ENCODE data around the gene CREB3L2. TPM values are rescaled to one million over a fixed set of nuclear protein-coding genes. Genes with fewer than 3 reads are reported as not detected.
"Not testable (repeated sequence)": the region's sequence is repeated elsewhere in the genome, so short reads cannot be mapped to it uniquely, and the experiment has no call there.

Gene CREB3L2
- total and polyA plus RNA-seq, 3 experiments from 2014 or later: 12.5 to 25.0 (median 23.9) TPM

- Histone ChIP-seq H3K4me3 (ENCODE audit: low read length) (no peak overlapping the region), H3K36me3 (ENCODE audit: insufficient read depth, low read length) (no peaks in the 10 kb centered on the region), H3K27ac (ENCODE audit: low read depth, low read length) (no peak overlapping the region), H3K9me3 (ENCODE audit: low read length) (no peaks in the 10 kb centered on the region), H3K27me3 (ENCODE audit: insufficient read depth, low read length, poor library complexity, severe bottlenecking) (no peaks in the 10 kb centered on the region), H3K4me1 (ENCODE audit: insufficient read depth, low read length) (peaks cover 35% of the 10 kb centered on the region)
- Mint-ChIP-seq H3K27me3 (peaks cover 0 to 1% of the 10 kb centered on the region in 2 donors), H3K4me1 (peaks cover 50 to 62% (median 58%) of the 10 kb centered on the region in 3 donors), H3K4me3 (no peak overlapping the region), H3K27ac (peak overlapping the region in 5 of 8 donors; percentile 53 to 84 (median 71)), H3K9me3 (no peaks in the 10 kb centered on the region), H3K36me3 (peaks cover 3 to 24% (median 8%) of the 10 kb centered on the region in 3 donors)
- no peak for DNase-seq
- ChIA-PET CTCF (interaction anchor here (2.4 kb wide), 1 partner anchor 28 kb away, joined by 6 read pairs; no protein-coding TSS in a partner anchor), POLR2A (no interaction called here)
Observed at GRCh38 chr7:137931823-137932222, 70.1 kb downstream of the CREB3L2 start.

GRCh38 chr7:137930581-137930980 is 71.3 kb downstream of the CREB3L2 start:
- H3K9me3 Mint-ChIP-seq: no peaks in the 10 kb centered on the region

GRCh38 chr7:137928626-137929025 is 73.3 kb downstream of the CREB3L2 start:
- DNase-seq: no peak
- Mint-ChIP-seq H3K9me3 (no peaks in the 10 kb centered on the region), H3K4me1 (peaks cover 32 to 44% (median 38%) of the 10 kb centered on the region in 3 donors), H3K27me3 (peaks cover 0 to 1% of the 10 kb centered on the region in 2 donors), H3K36me3 (peaks cover 15 to 51% (median 20%) of the 10 kb centered on the region in 3 donors), H3K27ac (no peak overlapping the region), H3K4me3 (no peak overlapping the region)
- Histone ChIP-seq H3K27me3 (ENCODE audit: insufficient read depth, low read length, poor library complexity, severe bottlenecking) (no peaks in the 10 kb centered on the region), H3K4me3 (ENCODE audit: low read length) (no peak overlapping the region), H3K27ac (ENCODE audit: low read depth, low read length) (no peak overlapping the region), H3K36me3 (ENCODE audit: insufficient read depth, low read length) (peaks cover 4% of the 10 kb centered on the region), H3K9me3 (ENCODE audit: low read length) (no peaks in the 10 kb centered on the region), H3K4me1 (ENCODE audit: insufficient read depth, low read length) (peaks cover 12% of the 10 kb centered on the region)
- CTCF ChIA-PET: interaction anchor here (1.2 kb wide), 2 partner anchors 27 to 74 kb away, joined by 3 to 8 read pairs; partner anchors contain the start of gene CREB3L2
- POLR2A ChIA-PET: no interaction called here

More at GRCh38 chr7:137930581-137930980, 71.3 kb downstream of the CREB3L2 start:
- Histone ChIP-seq H3K9me3 (ENCODE audit: low read length) (no peaks in the 10 kb centered on the region), H3K27me3 (ENCODE audit: insufficient read depth, low read length, poor library complexity, severe bottlenecking) (no peaks in the 10 kb centered on the region), H3K4me1 (ENCODE audit: insufficient read depth, low read length) (peaks cover 28% of the 10 kb centered on the region), H3K27ac (ENCODE audit: low read depth, low read length) (no peak overlapping the region), H3K36me3 (ENCODE audit: insufficient read depth, low read length) (peaks cover 4% of the 10 kb centered on the region), H3K4me3 (ENCODE audit: low read length) (no peak overlapping the region)
- ChIA-PET POLR2A (no interaction called here), CTCF (interaction anchor here (1.7 to 2.4 kb wide), 2 partner anchors 27 to 72 kb away, joined by 6 read pairs; partner anchors contain the start of gene CREB3L2)
- no peak for DNase-seq
- peaks cover 13 to 36% (median 14%) of the 10 kb centered on the region in 3 donors for H3K36me3 Mint-ChIP-seq
- H3K4me1 Mint-ChIP-seq: peaks cover 41 to 53% (median 48%) of the 10 kb centered on the region in 3 donors
- H3K27me3 Mint-ChIP-seq: peaks cover 0 to 1% of the 10 kb centered on the region in 2 donors
- H3K4me3 Mint-ChIP-seq: peak overlapping the region in 1 of 7 donors; percentile 36
- peak overlapping the region in 4 of 8 donors; percentile 10 to 63 (median 40) for H3K27ac Mint-ChIP-seq

DNA sequence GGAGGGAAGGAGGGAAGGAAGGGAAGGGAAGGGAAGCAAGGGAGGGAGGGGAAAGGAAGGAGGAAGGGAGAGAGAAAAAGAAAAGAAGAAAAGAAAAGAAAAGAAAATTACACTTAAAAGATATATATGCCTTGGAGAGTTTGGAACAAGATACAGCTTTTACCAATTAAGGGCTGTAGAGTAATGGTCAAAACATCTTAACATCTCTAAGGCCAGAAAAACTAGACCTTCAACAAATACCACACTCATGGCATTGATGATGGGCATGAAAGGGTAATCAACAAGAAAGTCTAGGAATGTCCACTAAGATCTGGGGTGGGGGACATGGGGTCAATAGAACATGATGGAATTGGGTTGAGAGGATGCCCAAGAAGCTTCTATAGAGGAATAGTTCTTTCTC is 74.5 kb downstream of the CREB3L2 start:
- no peaks in the 10 kb centered on the region for H3K27me3 ChIP-seq (ENCODE audit: insufficient read depth, low read length, poor library complexity, severe bottlenecking)
- Mint-ChIP-seq H3K27ac (no peak overlapping the region), H3K4me3 (no peak overlapping the region), H3K36me3 (peaks cover 15 to 58% (median 22%) of the 10 kb centered on the region in 3 donors), H3K27me3 (peaks cover 0 to 1% of the 10 kb centered on the region in 2 donors), H3K9me3 (no peaks in the 10 kb centered on the region), H3K4me1 (peaks cover 25 to 32% (median 32%) of the 10 kb centered on the region in 3 donors)
- no peak overlapping the region for H3K4me3 ChIP-seq (ENCODE audit: low read length)
- ChIA-PET CTCF (interaction anchor here (1.2 kb wide), 3 partner anchors 29 to 82 kb away, joined by 3 to 8 read pairs (median 3); partner anchors contain the start of gene CREB3L2), POLR2A (interaction anchor here (0.6 kb wide), 1 partner anchor 57 kb away, joined by 3 read pairs; no protein-coding TSS in a partner anchor)
- peaks cover under 1% of the 10 kb centered on the region for H3K4me1 ChIP-seq (ENCODE audit: insufficient read depth, low read length)
- peaks cover 4% of the 10 kb centered on the region for H3K36me3 ChIP-seq (ENCODE audit: insufficient read depth, low read length)
- no peak overlapping the region for H3K27ac ChIP-seq (ENCODE audit: low read depth, low read length)
- no peak for DNase-seq
- no peaks in the 10 kb centered on the region for H3K9me3 ChIP-seq (ENCODE audit: low read length)

DNA sequence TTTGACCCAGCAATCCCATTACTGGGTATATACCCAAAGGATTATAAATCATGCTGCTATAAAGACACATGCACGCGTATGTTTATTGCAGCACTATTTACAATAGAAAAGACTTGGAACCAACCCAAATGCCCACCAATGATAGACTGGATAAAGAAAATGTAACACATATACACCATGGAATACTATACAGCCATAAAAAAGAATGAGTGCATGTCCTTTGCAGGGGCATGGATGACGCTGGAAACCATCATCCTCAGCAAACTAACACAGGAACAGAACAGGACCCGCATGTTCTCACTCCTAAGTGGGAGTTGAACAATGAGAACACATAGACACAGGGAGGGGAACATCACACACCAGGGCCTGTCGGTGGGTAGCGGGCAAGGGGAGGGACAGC is 75.7 kb downstream of the CREB3L2 start:
- H3K27me3 Mint-ChIP-seq; H3K4me3 Mint-ChIP-seq; POLR2A ChIA-PET; CTCF ChIA-PET; H3K9me3 Mint-ChIP-seq; H3K9me3 ChIP-seq (ENCODE audit: low read length); H3K27me3 ChIP-seq (ENCODE audit: insufficient read depth, low read length, poor library complexity, severe bottlenecking); H3K27ac ChIP-seq (ENCODE audit: low read depth, low read length); H3K36me3 ChIP-seq (ENCODE audit: insufficient read depth, low read length); H3K4me3 ChIP-seq (ENCODE audit: low read length); H3K4me1 ChIP-seq (ENCODE audit: insufficient read depth, low read length); DNase-seq: not testable (repeated sequence)
- Mint-ChIP-seq H3K4me1 (peaks cover 28 to 35% (median 35%) of the 10 kb centered on the region in 3 donors), H3K27ac (peak overlapping the region in 3 of 8 donors; percentile 8 to 46 (median 38)), H3K36me3 (peaks cover 12 to 62% (median 24%) of the 10 kb centered on the region in 3 donors)

- H3K27me3 Mint-ChIP-seq: peaks cover 0 to 1% of the 10 kb centered on the region in 2 donors
- no peak for DNase-seq
- no peak overlapping the region for H3K4me3 ChIP-seq (ENCODE audit: low read length)
- H3K36me3 ChIP-seq (ENCODE audit: insufficient read depth, low read length): peaks cover 4% of the 10 kb centered on the region
- peak overlapping the region in 1 of 8 donors; percentile 89 for H3K27ac Mint-ChIP-seq
- CTCF ChIA-PET: no interaction called here
- peaks cover 33 to 38% (median 38%) of the 10 kb centered on the region in 3 donors for H3K4me1 Mint-ChIP-seq
- H3K27me3 ChIP-seq (ENCODE audit: insufficient read depth, low read length, poor library complexity, severe bottlenecking): no peaks in the 10 kb centered on the region
- no peak overlapping the region for H3K27ac ChIP-seq (ENCODE audit: low read depth, low read length)
- H3K9me3 ChIP-seq (ENCODE audit: low read length): no peaks in the 10 kb centered on the region
- H3K4me3 Mint-ChIP-seq: no peak overlapping the region
- H3K9me3 Mint-ChIP-seq: no peaks in the 10 kb centered on the region
- peaks cover 12 to 67% (median 25%) of the 10 kb centered on the region in 3 donors for H3K36me3 Mint-ChIP-seq
- H3K4me1 ChIP-seq (ENCODE audit: insufficient read depth, low read length): peaks cover 9% of the 10 kb centered on the region
- POLR2A ChIA-PET: no interaction called here
Observed at GRCh38 chr7:137925754-137926153, 76.1 kb downstream of the CREB3L2 start.

GRCh38 chr7:137925091-137925490 is 76.8 kb downstream of the CREB3L2 start:
- no peak overlapping the region for H3K4me3 ChIP-seq (ENCODE audit: low read length)
- Mint-ChIP-seq H3K27ac (peak overlapping the region in 4 of 8 donors; percentile 24 to 89 (median 59)), H3K4me3 (no peak overlapping the region), H3K4me1 (peaks cover 32 to 35% (median 35%) of the 10 kb centered on the region in 3 donors), H3K36me3 (peaks cover 12 to 71% (median 28%) of the 10 kb centered on the region in 3 donors), H3K9me3 (no peaks in the 10 kb centered on the region), H3K27me3 (peaks cover 0 to 1% of the 10 kb centered on the region in 2 donors)
- no peaks in the 10 kb centered on the region for H3K9me3 ChIP-seq (ENCODE audit: low read length)
- H3K27me3 ChIP-seq (ENCODE audit: insufficient read depth, low read length, poor library complexity, severe bottlenecking): no peaks in the 10 kb centered on the region
- CTCF ChIA-PET: no interaction called here
- H3K36me3 ChIP-seq (ENCODE audit: insufficient read depth, low read length): peaks cover 4% of the 10 kb centered on the region
- POLR2A ChIA-PET: no interaction called here
- H3K4me1 ChIP-seq (ENCODE audit: insufficient read depth, low read length): peaks cover 9% of the 10 kb centered on the region
- no peak for DNase-seq
- no peak overlapping the region for H3K27ac ChIP-seq (ENCODE audit: low read depth, low read length)

DNA sequence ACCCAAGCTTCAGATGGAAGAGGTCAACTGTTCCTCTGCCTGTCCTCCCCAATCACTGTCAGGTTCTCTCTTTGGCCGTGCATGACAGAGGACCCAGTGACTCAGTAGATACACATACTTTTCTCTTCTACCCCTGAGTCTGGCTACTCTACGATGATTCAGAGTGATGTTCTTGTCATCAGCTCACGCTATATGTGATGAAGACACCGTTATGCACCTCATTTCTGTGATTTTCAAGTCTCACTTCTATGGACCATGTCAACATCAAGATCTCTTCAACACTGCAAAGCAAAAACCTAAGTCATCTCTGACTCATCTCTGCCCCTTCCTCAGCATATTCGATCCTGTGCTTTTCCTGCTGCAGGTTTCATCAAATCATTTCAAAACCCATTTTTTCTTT is 78.5 kb downstream of the CREB3L2 start:
- no peak overlapping the region for H3K4me3 ChIP-seq (ENCODE audit: low read length)
- H3K27me3 Mint-ChIP-seq: no peaks in the 10 kb centered on the region
- DNase-seq: no peak
- H3K27me3 ChIP-seq (ENCODE audit: insufficient read depth, low read length, poor library complexity, severe bottlenecking): no peaks in the 10 kb centered on the region
- H3K27ac Mint-ChIP-seq: peak overlapping the region in 5 of 8 donors; percentile 1 to 29 (median 17)
- H3K9me3 Mint-ChIP-seq: no peaks in the 10 kb centered on the region
- H3K27ac ChIP-seq (ENCODE audit: low read depth, low read length): no peak overlapping the region
- H3K4me1 ChIP-seq (ENCODE audit: insufficient read depth, low read length): peaks cover 9% of the 10 kb centered on the region
- peaks cover 12 to 71% (median 29%) of the 10 kb centered on the region in 3 donors for H3K36me3 Mint-ChIP-seq
- H3K4me1 Mint-ChIP-seq: peaks cover 32 to 37% (median 34%) of the 10 kb centered on the region in 3 donors
- H3K4me3 Mint-ChIP-seq: no peak overlapping the region
- POLR2A ChIA-PET: no interaction called here
- H3K36me3 ChIP-seq (ENCODE audit: insufficient read depth, low read length): peaks cover 4% of the 10 kb centered on the region
- no peaks in the 10 kb centered on the region for H3K9me3 ChIP-seq (ENCODE audit: low read length)
- CTCF ChIA-PET: no interaction called here

Measured in CD8-positive, alpha-beta memory T cell (primary cell).